Vagina (tissue), 2 donors: ENCODE results near the gene NFYB.

Experiments used
- POLR2AphosphoS5 ChIP-seq, 2 donors: sonication (generic); formaldehyde crosslinking; IDR thresholded peaks; one replicate each; pipeline ENCODE4 v1.9.0; 2017; ENCODE audit warnings: antibody characterized with exemption in 2 of 2, mild to moderate bottlenecking in 2 of 2, low read depth in 1 of 2; ENCODE audit not compliant: insufficient read depth in 1 of 2
- TF ChIP-seq, protein P1 (sequence below), 3 experiments: fragments of 450-650 bp in 2 of 3; fragments of 200-600 bp in 1 of 3; sonication (generic) in 1 of 3; IDR thresholded peaks; one replicate each; pipeline ENCODE4 v1.5.1; 2017 to 2019; ENCODE audit warnings: antibody characterized with exemption in 3 of 3, mild to moderate bottlenecking in 2 of 3, moderate library complexity in 2 of 3

GRCh38 chr12:104094284-104094683 lies 43.7 kb downstream of the NFYB start:
- TF ChIP-seq, protein P1, sequence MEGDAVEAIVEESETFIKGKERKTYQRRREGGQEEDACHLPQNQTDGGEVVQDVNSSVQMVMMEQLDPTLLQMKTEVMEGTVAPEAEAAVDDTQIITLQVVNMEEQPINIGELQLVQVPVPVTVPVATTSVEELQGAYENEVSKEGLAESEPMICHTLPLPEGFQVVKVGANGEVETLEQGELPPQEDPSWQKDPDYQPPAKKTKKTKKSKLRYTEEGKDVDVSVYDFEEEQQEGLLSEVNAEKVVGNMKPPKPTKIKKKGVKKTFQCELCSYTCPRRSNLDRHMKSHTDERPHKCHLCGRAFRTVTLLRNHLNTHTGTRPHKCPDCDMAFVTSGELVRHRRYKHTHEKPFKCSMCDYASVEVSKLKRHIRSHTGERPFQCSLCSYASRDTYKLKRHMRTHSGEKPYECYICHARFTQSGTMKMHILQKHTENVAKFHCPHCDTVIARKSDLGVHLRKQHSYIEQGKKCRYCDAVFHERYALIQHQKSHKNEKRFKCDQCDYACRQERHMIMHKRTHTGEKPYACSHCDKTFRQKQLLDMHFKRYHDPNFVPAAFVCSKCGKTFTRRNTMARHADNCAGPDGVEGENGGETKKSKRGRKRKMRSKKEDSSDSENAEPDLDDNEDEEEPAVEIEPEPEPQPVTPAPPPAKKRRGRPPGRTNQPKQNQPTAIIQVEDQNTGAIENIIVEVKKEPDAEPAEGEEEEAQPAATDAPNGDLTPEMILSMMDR (IDR thresholded peaks at IDR 0.05): no peak
- TF ChIP-seq POLR2AphosphoS5 (IDR thresholded peaks at IDR 0.05; ENCODE audit: insufficient read depth in 1 of 2, low read depth in 1 of 2): no peak
